SK-N-SH (cell line): ENCODE measurements around the gene CELF2.

Source experiments
- FOXM1 ChIP-seq: IDR thresholded peaks from 2 replicates; pipeline ENCODE4 v1.4.0; 2012; ENCODE audit warnings: low read depth, mild to moderate bottlenecking
- NRF1 ChIP-seq: IDR thresholded peaks from 2 replicates; pipeline ENCODE4 v1.6.1; 2012; ENCODE audit warnings: low read depth, mild to moderate bottlenecking, low read length
- POLR2AphosphoS5 ChIP-seq: IDR thresholded peaks from 2 replicates; pipeline ENCODE4 v1.6.1; 2012; ENCODE audit warnings: low read depth, low read length

- no peak for TF ChIP-seq FOXM1
- no peak for TF ChIP-seq NRF1
- no peak for TF ChIP-seq POLR2AphosphoS5
Observed at GRCh38 chr10:11206676-11207559, 189.2 kb downstream of the CELF2 start.
